ENCODE results near the gene CEP68. TPM values are rescaled to one million over a fixed set of nuclear protein-coding genes. Genes with fewer than 3 reads are reported as not detected.
A peak's percentile ranks its signal among the peaks of the same experiment; 100 is the strongest.

CEP68 gene
- total RNA-seq, 1 donor from 2014 or later = 23.0 TPM

- H3K4me3 Mint-ChIP-seq = no peak overlapping the region
- no peak overlapping the region for H3K27ac Mint-ChIP-seq
- no peak for DNase-seq (ENCODE audit: low spot score in 2 of 2, unreplicated experiment in 2 of 2)
- H3K36me3 Mint-ChIP-seq = peaks cover 22% of the 10 kb centered on the region
- H3K27me3 Mint-ChIP-seq (ENCODE audit: low read depth) = no peaks in the 10 kb centered on the region
- no peak for TF ChIP-seq CTCF (IDR thresholded peaks at IDR 0.05; ENCODE audit: unreplicated experiment)
- H3K9me3 Mint-ChIP-seq = no peaks in the 10 kb centered on the region
- H3K4me1 Mint-ChIP-seq = no peaks in the 10 kb centered on the region
These were observed 44.9 kb downstream of the CEP68 start for GRCh38 chr2:65101071-65101470.

- no peak for TF ChIP-seq CTCF (IDR thresholded peaks at IDR 0.05; ENCODE audit: unreplicated experiment)
- H3K4me3 Mint-ChIP-seq = no peak overlapping the region
- H3K27ac Mint-ChIP-seq = no peak overlapping the region
- H3K36me3 Mint-ChIP-seq = peaks cover 14% of the 10 kb centered on the region
- H3K9me3 Mint-ChIP-seq = no peaks in the 10 kb centered on the region
- DNase-seq (ENCODE audit: low spot score in 2 of 2, unreplicated experiment in 2 of 2) = no peak
- H3K27me3 Mint-ChIP-seq (ENCODE audit: low read depth) = no peaks in the 10 kb centered on the region
- no peaks in the 10 kb centered on the region for H3K4me1 Mint-ChIP-seq
These were observed 46.9 kb downstream of the CEP68 start for GRCh38 chr2:65103013-65103715.

- no peak for DNase-seq (ENCODE audit: low spot score in 2 of 2, unreplicated experiment in 2 of 2)
- H3K36me3 Mint-ChIP-seq = peaks cover 12% of the 10 kb centered on the region
- H3K27ac Mint-ChIP-seq = no peak overlapping the region
- no peaks in the 10 kb centered on the region for H3K4me1 Mint-ChIP-seq
- no peaks in the 10 kb centered on the region for H3K27me3 Mint-ChIP-seq (ENCODE audit: low read depth)
- H3K9me3 Mint-ChIP-seq = no peaks in the 10 kb centered on the region
- no peak overlapping the region for H3K4me3 Mint-ChIP-seq
- TF ChIP-seq CTCF (IDR thresholded peaks at IDR 0.05; ENCODE audit: unreplicated experiment) = no peak
These were observed 51.3 kb downstream of the CEP68 start for GRCh38 chr2:65107530-65107929.

GRCh38 chr2:65108780-65109179 is 52.6 kb downstream of the CEP68 start:
- H3K4me1 Mint-ChIP-seq = no peaks in the 10 kb centered on the region
- peaks cover 12% of the 10 kb centered on the region for H3K36me3 Mint-ChIP-seq

GRCh38 chr2:65112633-65113032 is 56.4 kb downstream of the CEP68 start:
- H3K4me1 Mint-ChIP-seq = peaks cover 1% of the 10 kb centered on the region
- peaks cover 3% of the 10 kb centered on the region for H3K9me3 Mint-ChIP-seq
- H3K4me3 Mint-ChIP-seq = no peak overlapping the region
- no peaks in the 10 kb centered on the region for H3K27me3 Mint-ChIP-seq (ENCODE audit: low read depth)
- H3K27ac Mint-ChIP-seq = peak overlapping the region; percentile 25
- peaks cover 9% of the 10 kb centered on the region for H3K36me3 Mint-ChIP-seq
- TF ChIP-seq CTCF (IDR thresholded peaks at IDR 0.05; ENCODE audit: unreplicated experiment) = no peak
- DNase-seq (ENCODE audit: low spot score in 2 of 2, unreplicated experiment in 2 of 2) = no peak

More at GRCh38 chr2:65108780-65109179, 52.6 kb downstream of the CEP68 start:
- no peak for TF ChIP-seq CTCF (IDR thresholded peaks at IDR 0.05; ENCODE audit: unreplicated experiment)
- DNase-seq (ENCODE audit: low spot score in 2 of 2, unreplicated experiment in 2 of 2) = no peak
- H3K9me3 Mint-ChIP-seq = no peaks in the 10 kb centered on the region
- no peaks in the 10 kb centered on the region for H3K27me3 Mint-ChIP-seq (ENCODE audit: low read depth)
- no peak overlapping the region for H3K27ac Mint-ChIP-seq
- H3K4me3 Mint-ChIP-seq = no peak overlapping the region

Data from mesothelial cell of epicardium (in vitro differentiated cells).